Loucy (cell line): ENCODE measurements around the gene CD44.

Experiments
- H2AFZ ChIP-seq: fragments of 200-600 bp; sonication (generic); 2 replicates; pipeline ENCODE4 v1.6.0; 2016; ENCODE audit warnings: antibody characterized with exemption, mild to moderate bottlenecking, low read length, moderate library complexity
- H3F3A ChIP-seq: fragments of 200-600 bp; 2 replicates; pipeline ENCODE4 v1.6.0; 2016; ENCODE audit warnings: antibody characterized with exemption, low read depth, mild to moderate bottlenecking
- H3K27me3 ChIP-seq: fragments of 200-600 bp; sonication (generic); 2 replicates; pipeline ENCODE4 v1.6.1; 2014; ENCODE audit warnings: low read length, mild to moderate bottlenecking; ENCODE audit not compliant: insufficient read depth, poor library complexity, severe bottlenecking
- H3K36me3 ChIP-seq: fragments of 200-600 bp; sonication (generic); 2 replicates; pipeline ENCODE4 v1.6.1; 2016; ENCODE audit warnings: low read length; ENCODE audit not compliant: insufficient read depth
- H3K4me1 ChIP-seq: fragments of 200-600 bp; sonication (generic); 2 replicates; pipeline ENCODE4 v1.5.1; 2014; ENCODE audit warnings: low read length, mild to moderate bottlenecking; ENCODE audit not compliant: insufficient read depth, poor library complexity, severe bottlenecking
- H3K4me2 ChIP-seq: fragments of 200-600 bp; sonication (generic); 2 replicates; pipeline ENCODE4 v1.6.0; 2014; ENCODE audit warnings: antibody characterized with exemption, low read length, low read depth, mild to moderate bottlenecking; ENCODE audit not compliant: poor library complexity, severe bottlenecking
- H3K4me3 ChIP-seq: fragments of 200-600 bp; sonication (generic); 2 replicates; pipeline ENCODE4 v1.5.1; 2014; ENCODE audit warnings: low read length, mild to moderate bottlenecking, mixed read lengths; ENCODE audit not compliant: poor library complexity, severe bottlenecking
- H3K79me2 ChIP-seq: fragments of 200-600 bp; sonication (generic); 2 replicates; pipeline ENCODE4 v1.6.1; 2014; ENCODE audit warnings: low read length; ENCODE audit not compliant: insufficient read depth
- H3K9ac ChIP-seq: fragments of 200-600 bp; sonication (generic); 2 replicates; pipeline ENCODE4 v1.6.0; 2014; ENCODE audit warnings: mild to moderate bottlenecking, low read depth, low read length, moderate library complexity; ENCODE audit not compliant: poor library complexity, severe bottlenecking
- H3K9me2 ChIP-seq: fragments of 200-600 bp; sonication (generic); replicated peaks from 2 replicates; pipeline ENCODE4 v1.6.1; 2016; ENCODE audit warnings: low read depth, low read length, mixed read lengths
- H3K9me3 ChIP-seq: fragments of 200-600 bp; sonication (generic); 2 replicates; pipeline ENCODE4 v1.6.1; 2014; ENCODE audit warnings: mild to moderate bottlenecking, antibody characterized with exemption, low read length, low read depth; ENCODE audit not compliant: insufficient read depth
- H4K20me1 ChIP-seq: fragments of 200-600 bp; sonication (generic); 2 replicates; pipeline ENCODE4 v1.6.0; 2014; ENCODE audit warnings: antibody characterized with exemption, low read length, mild to moderate bottlenecking; ENCODE audit not compliant: insufficient read depth, poor library complexity, severe bottlenecking
- CTCF ChIP-seq: fragments of 200-600 bp; sonication (generic); conservative IDR thresholded peaks from 2 replicates; pipeline ENCODE4 v1.5.1; 2014; ENCODE audit warnings: mild to moderate bottlenecking, antibody characterized with exemption, low read length
- EZH2phosphoT487 ChIP-seq: fragments of 200-600 bp; IDR thresholded peaks from 2 replicates; pipeline ENCODE4 v1.6.1; 2018; ENCODE audit warnings: antibody characterized with exemption, mild to moderate bottlenecking, moderate library complexity, borderline replicate concordance

CD44 gene

GRCh38 chr11:35210876-35211546 lies 72.0 kb downstream of the CD44 start:
- H3K4me3 ChIP-seq: no peak overlapping the region
- H3K9me3 ChIP-seq: no peaks in the 10 kb centered on the region
- H3K79me2 ChIP-seq: no peaks in the 10 kb centered on the region
- H3K9me2 ChIP-seq: no peaks in the 10 kb centered on the region
- no peak overlapping the region for H3K9ac ChIP-seq
- H4K20me1 ChIP-seq: no peaks in the 10 kb centered on the region
- H3K27me3 ChIP-seq: no peaks in the 10 kb centered on the region
- no peaks in the 10 kb centered on the region for H3F3A ChIP-seq
- TF ChIP-seq CTCF: no peak
- TF ChIP-seq EZH2phosphoT487: no peak
- peaks cover 51% of the 10 kb centered on the region; the same call in 1 of the 2 replicates for H3K36me3 ChIP-seq
- no peak overlapping the region for H3K4me2 ChIP-seq
- H2AFZ ChIP-seq: no peak overlapping the region
- H3K4me1 ChIP-seq: no peaks in the 10 kb centered on the region

- Histone ChIP-seq H3K79me2 (no peaks in the 10 kb centered on the region), H3K4me2 (no peak overlapping the region), H3K9ac (no peak overlapping the region), H3F3A (no peaks in the 10 kb centered on the region), H3K27me3 (no peaks in the 10 kb centered on the region), H3K36me3 (peaks cover 51% of the 10 kb centered on the region; the same call in 1 of the 2 replicates), H3K4me1 (no peaks in the 10 kb centered on the region), H3K9me2 (no peaks in the 10 kb centered on the region), H4K20me1 (no peaks in the 10 kb centered on the region), H3K9me3 (no peaks in the 10 kb centered on the region), H3K4me3 (no peak overlapping the region), H2AFZ (no peak overlapping the region)
- TF ChIP-seq CTCF: no peak
- no peak for TF ChIP-seq EZH2phosphoT487
Observed at GRCh38 chr11:35211952-35212351, 73.0 kb downstream of the CD44 start.

- Histone ChIP-seq H3K36me3 (peaks cover 66% of the 10 kb centered on the region; the same call in 1 of the 2 replicates), H3K4me2 (no peak overlapping the region), H3K4me3 (no peak overlapping the region), H3K27me3 (no peaks in the 10 kb centered on the region), H3K9me2 (no peaks in the 10 kb centered on the region), H3F3A (no peaks in the 10 kb centered on the region), H3K9ac (no peak overlapping the region), H2AFZ (no peak overlapping the region), H4K20me1 (no peaks in the 10 kb centered on the region), H3K79me2 (no peaks in the 10 kb centered on the region), H3K4me1 (no peaks in the 10 kb centered on the region), H3K9me3 (no peaks in the 10 kb centered on the region)
- TF ChIP-seq EZH2phosphoT487: no peak
- TF ChIP-seq CTCF: no peak
Observed at GRCh38 chr11:35214226-35214770, 75.3 kb downstream of the CD44 start.
